Measurements from ENCODE around the gene KMT5B. TPM values are rescaled to one million over a fixed set of nuclear protein-coding genes. Genes with fewer than 3 reads are reported as not detected.

Gene KMT5B
- total and polyA plus RNA-seq, 2 donors (not counting 1 experiment from before 2014, with no cell fraction given), result 13.0 to 24.3 TPM

DNA sequence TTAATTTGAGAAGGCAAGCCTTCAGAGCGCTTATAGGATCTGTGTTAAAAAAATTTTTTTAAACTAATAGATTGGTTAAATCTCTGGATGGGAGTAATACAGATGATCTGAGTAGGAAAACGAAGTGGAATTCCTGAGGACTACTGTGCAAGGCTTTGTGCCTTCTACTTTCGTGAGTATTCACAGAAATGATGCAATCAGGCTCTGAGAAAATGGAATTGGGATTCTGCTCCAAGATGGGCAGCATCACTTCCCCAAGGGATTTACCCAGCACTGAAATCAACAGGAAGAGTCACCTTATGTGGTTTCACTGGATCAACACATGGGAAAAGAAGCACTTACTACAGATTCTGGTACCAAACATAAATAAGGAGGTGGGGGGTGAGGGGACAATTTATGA lies 12.5 kb downstream of the KMT5B start:
- DNase-seq (ENCODE audit: low read depth in 2 of 2), result peak; percentile 56 to 74
- H3K27ac ChIP-seq (ENCODE audit: insufficient read depth, low read length), result no peak overlapping the region

DNA sequence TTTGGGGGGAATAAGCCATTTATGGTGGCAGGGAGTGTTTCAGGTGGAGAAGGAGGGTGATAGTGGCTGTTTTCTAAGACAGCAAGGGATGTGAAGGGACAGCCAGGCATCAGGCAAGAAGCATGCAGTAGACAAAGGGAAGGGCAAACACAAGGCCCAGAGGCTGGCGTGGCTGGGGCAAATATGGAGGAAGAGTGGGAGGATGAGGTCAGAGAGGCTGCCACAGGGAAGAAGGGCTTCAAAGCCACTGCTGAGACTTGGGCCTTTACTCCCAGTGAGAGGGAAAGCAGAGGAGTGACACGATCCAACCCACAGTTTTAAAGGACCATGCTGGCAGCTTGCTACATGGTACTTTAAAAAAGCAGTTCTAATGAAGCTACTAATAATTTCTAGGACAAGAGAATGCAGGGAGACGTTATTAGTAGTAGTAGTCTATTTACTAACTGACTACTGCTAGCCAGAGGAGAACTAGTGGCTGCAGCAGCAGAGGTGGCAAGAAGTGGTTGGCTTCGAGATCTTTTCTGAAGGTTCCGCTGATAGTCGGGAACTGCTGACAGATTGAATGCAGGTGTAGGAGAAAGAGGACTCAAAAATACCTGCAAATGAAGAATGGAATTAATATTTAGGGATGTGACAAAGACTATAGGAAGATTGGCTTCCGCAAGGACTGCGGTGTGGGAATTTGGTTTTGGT lies 13.7 kb downstream of the KMT5B start:
- no peak for DNase-seq (ENCODE audit: low read depth in 2 of 2)
- H3K36me3 ChIP-seq (ENCODE audit: control insufficient read depth, insufficient read depth, low read length), result no peaks in the 10 kb centered on the region
- no peak overlapping the region for H2AFZ ChIP-seq (ENCODE audit: low read length)
- H3K4me3 ChIP-seq (replicated peaks in 1 of 4; ENCODE audit: control extremely low read depth in 1 of 4, insufficient read depth in 1 of 4, low read depth in 3 of 4, low read length in 4 of 4), result no peak overlapping the region
- no peak overlapping the region for H3K9ac ChIP-seq (ENCODE audit: insufficient read depth, low read length)
- peaks cover 12% of the 10 kb centered on the region for H3K4me1 ChIP-seq (ENCODE audit: control insufficient read depth, extremely low read depth, insufficient read depth, low read length)
- no peaks in the 10 kb centered on the region for H3K9me3 ChIP-seq (ENCODE audit: control insufficient read depth, insufficient read depth, low read depth, low read length)
- no peak overlapping the region for H3K4me2 ChIP-seq (ENCODE audit: extremely low read depth, insufficient read depth, low read length)
- TF ChIP-seq, protein P1, sequence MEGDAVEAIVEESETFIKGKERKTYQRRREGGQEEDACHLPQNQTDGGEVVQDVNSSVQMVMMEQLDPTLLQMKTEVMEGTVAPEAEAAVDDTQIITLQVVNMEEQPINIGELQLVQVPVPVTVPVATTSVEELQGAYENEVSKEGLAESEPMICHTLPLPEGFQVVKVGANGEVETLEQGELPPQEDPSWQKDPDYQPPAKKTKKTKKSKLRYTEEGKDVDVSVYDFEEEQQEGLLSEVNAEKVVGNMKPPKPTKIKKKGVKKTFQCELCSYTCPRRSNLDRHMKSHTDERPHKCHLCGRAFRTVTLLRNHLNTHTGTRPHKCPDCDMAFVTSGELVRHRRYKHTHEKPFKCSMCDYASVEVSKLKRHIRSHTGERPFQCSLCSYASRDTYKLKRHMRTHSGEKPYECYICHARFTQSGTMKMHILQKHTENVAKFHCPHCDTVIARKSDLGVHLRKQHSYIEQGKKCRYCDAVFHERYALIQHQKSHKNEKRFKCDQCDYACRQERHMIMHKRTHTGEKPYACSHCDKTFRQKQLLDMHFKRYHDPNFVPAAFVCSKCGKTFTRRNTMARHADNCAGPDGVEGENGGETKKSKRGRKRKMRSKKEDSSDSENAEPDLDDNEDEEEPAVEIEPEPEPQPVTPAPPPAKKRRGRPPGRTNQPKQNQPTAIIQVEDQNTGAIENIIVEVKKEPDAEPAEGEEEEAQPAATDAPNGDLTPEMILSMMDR (conservative IDR thresholded peaks at IDR 0.05 in 1 of 2, IDR thresholded peaks at IDR 0.05 in 1 of 2; ENCODE audit: low read depth in 1 of 2, low read length in 2 of 2), result no peak
- TF ChIP-seq EZH2 (IDR thresholded peaks at IDR 0.05; ENCODE audit: low read length, missing control alignments), result no peak
- H3K79me2 ChIP-seq (ENCODE audit: control insufficient read depth, insufficient read depth, low read length), result peaks cover 47% of the 10 kb centered on the region
- peaks cover 4% of the 10 kb centered on the region for H4K20me1 ChIP-seq (ENCODE audit: control insufficient read depth, extremely low read depth, insufficient read depth, low read length)
- no peaks in the 10 kb centered on the region for H3K27me3 ChIP-seq (ENCODE audit: control insufficient read depth, insufficient read depth, low read length)
- no peak overlapping the region for H3K27ac ChIP-seq (ENCODE audit: insufficient read depth, low read length)

More for the DNA sequence above, 12.5 kb downstream of the KMT5B start:
- Histone ChIP-seq H3K79me2 (ENCODE audit: control insufficient read depth, insufficient read depth, low read length) (peaks cover 44% of the 10 kb centered on the region), H3K36me3 (ENCODE audit: control insufficient read depth, insufficient read depth, low read length) (no peaks in the 10 kb centered on the region), H3K4me1 (ENCODE audit: control insufficient read depth, extremely low read depth, insufficient read depth, low read length) (peaks cover 12% of the 10 kb centered on the region), H3K9ac (ENCODE audit: insufficient read depth, low read length) (no peak overlapping the region), H4K20me1 (ENCODE audit: control insufficient read depth, extremely low read depth, insufficient read depth, low read length) (peaks cover 4% of the 10 kb centered on the region), H2AFZ (ENCODE audit: low read length) (no peak overlapping the region), H3K9me3 (ENCODE audit: control insufficient read depth, insufficient read depth, low read depth, low read length) (no peaks in the 10 kb centered on the region), H3K27me3 (ENCODE audit: control insufficient read depth, insufficient read depth, low read length) (no peaks in the 10 kb centered on the region), H3K4me3 (replicated peaks in 1 of 4; ENCODE audit: control extremely low read depth in 1 of 4, insufficient read depth in 1 of 4, low read depth in 3 of 4, low read length in 4 of 4) (no peak overlapping the region), H3K4me2 (ENCODE audit: extremely low read depth, insufficient read depth, low read length) (no peak overlapping the region)
- TF ChIP-seq, protein P1 (conservative IDR thresholded peaks at IDR 0.05 in 1 of 2, IDR thresholded peaks at IDR 0.05 in 1 of 2; ENCODE audit: low read depth in 1 of 2, low read length in 2 of 2), result no peak
- no peak for TF ChIP-seq EZH2 (IDR thresholded peaks at IDR 0.05; ENCODE audit: low read length, missing control alignments)

DNA sequence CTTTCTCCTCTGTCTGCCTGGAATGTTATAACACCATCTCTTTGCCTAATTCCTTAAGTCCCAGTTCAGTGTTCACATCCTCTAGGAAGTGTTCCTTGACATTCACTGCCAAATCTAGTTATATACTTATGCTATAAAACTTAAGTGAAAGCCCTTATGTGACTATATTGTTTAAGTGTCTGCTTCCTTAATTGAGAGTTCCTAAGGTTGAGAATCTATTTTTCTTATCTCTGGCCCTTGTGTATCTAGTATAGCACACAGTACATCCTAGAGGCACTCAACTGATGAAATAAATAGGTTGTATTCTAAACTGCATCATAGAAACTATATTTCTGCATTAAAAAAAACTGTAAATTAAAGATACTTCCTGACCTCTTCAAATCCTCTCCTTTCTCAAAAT lies 16.9 kb downstream of the KMT5B start:
- no peak for DNase-seq (ENCODE audit: low read depth in 2 of 2)
- Histone ChIP-seq H3K4me3 (replicated peaks in 1 of 4; ENCODE audit: control extremely low read depth in 1 of 4, insufficient read depth in 1 of 4, low read depth in 3 of 4, low read length in 4 of 4) (no peak overlapping the region), H2AFZ (ENCODE audit: low read length) (no peak overlapping the region), H3K79me2 (ENCODE audit: control insufficient read depth, insufficient read depth, low read length) (peaks cover 38% of the 10 kb centered on the region), H3K36me3 (ENCODE audit: control insufficient read depth, insufficient read depth, low read length) (no peaks in the 10 kb centered on the region), H3K4me2 (ENCODE audit: extremely low read depth, insufficient read depth, low read length) (no peak overlapping the region), H3K27ac (ENCODE audit: insufficient read depth, low read length) (no peak overlapping the region), H3K4me1 (ENCODE audit: control insufficient read depth, extremely low read depth, insufficient read depth, low read length) (peaks cover 9% of the 10 kb centered on the region), H3K9ac (ENCODE audit: insufficient read depth, low read length) (no peak overlapping the region), H4K20me1 (ENCODE audit: control insufficient read depth, extremely low read depth, insufficient read depth, low read length) (peaks cover 2% of the 10 kb centered on the region), H3K27me3 (ENCODE audit: control insufficient read depth, insufficient read depth, low read length) (no peaks in the 10 kb centered on the region), H3K9me3 (ENCODE audit: control insufficient read depth, insufficient read depth, low read depth, low read length) (no peaks in the 10 kb centered on the region)
- TF ChIP-seq EZH2 (IDR thresholded peaks at IDR 0.05; ENCODE audit: low read length, missing control alignments), result no peak
- TF ChIP-seq, protein P1 (conservative IDR thresholded peaks at IDR 0.05 in 1 of 2, IDR thresholded peaks at IDR 0.05 in 1 of 2; ENCODE audit: low read depth in 1 of 2, low read length in 2 of 2), result no peak

All from fibroblast of lung (primary cell).